ENCODE measurements around the gene EEPD1.

GRCh38 chr7:36301914-36302771 lies 149.1 kb downstream of the EEPD1 start:
- no peak for TF ChIP-seq ZNF274 (IDR thresholded peaks at IDR 0.05; ENCODE audit: low read depth, low read length)
- TF ChIP-seq YY1 (IDR thresholded peaks at IDR 0.05; ENCODE audit: insufficient read depth, insufficient read length), result no peak
